ENCODE measurements around the gene GIMAP2.

GIMAP2 gene

GRCh38 chr7:150685219-150686029 lies at the start of gene GIMAP2:
Gene GIMAP2, plus strand, starts transcription at chr7:150685706. Its CDS starts 1,354 bp downstream, at chr7:150687060.
- Histone ChIP-seq H3K27ac (ENCODE audit: low read depth, low read length) (no peak within 1 kb of the TSS), H4K20me1 (ENCODE audit: low read depth, low read length) (no peaks in the 10 kb centered on the region), H3K79me2 (ENCODE audit: insufficient read depth, low read length) (no peaks in the 10 kb centered on the region), H3F3A (ENCODE audit: insufficient read depth) (no peaks in the 10 kb centered on the region), H3K4me2 (ENCODE audit: low read depth, low read length, poor library complexity, severe bottlenecking) (no peak within 1 kb of the TSS), H3K9me2 (replicated peaks; ENCODE audit: insufficient read depth, low read length) (no peaks in the 10 kb centered on the region), H3K4me3 (ENCODE audit: insufficient read depth, low read length, poor library complexity, severe bottlenecking) (no peak within 1 kb of the TSS), H3K36me3 (ENCODE audit: low read length) (no peaks in the 10 kb centered on the region), H3K27me3 (ENCODE audit: low read length) (no peaks in the 10 kb centered on the region), H2AFZ (ENCODE audit: low read depth, low read length, severe bottlenecking) (no peak within 1 kb of the TSS), H3K9ac (ENCODE audit: low read length) (no peak within 1 kb of the TSS), H3K9me3 (ENCODE audit: insufficient read depth, low read length) (no peaks in the 10 kb centered on the region)
- TF ChIP-seq EZH2phosphoT487 (conservative IDR thresholded peaks at IDR 0.05; ENCODE audit: low read length), result no peak
- TF ChIP-seq, protein P1, sequence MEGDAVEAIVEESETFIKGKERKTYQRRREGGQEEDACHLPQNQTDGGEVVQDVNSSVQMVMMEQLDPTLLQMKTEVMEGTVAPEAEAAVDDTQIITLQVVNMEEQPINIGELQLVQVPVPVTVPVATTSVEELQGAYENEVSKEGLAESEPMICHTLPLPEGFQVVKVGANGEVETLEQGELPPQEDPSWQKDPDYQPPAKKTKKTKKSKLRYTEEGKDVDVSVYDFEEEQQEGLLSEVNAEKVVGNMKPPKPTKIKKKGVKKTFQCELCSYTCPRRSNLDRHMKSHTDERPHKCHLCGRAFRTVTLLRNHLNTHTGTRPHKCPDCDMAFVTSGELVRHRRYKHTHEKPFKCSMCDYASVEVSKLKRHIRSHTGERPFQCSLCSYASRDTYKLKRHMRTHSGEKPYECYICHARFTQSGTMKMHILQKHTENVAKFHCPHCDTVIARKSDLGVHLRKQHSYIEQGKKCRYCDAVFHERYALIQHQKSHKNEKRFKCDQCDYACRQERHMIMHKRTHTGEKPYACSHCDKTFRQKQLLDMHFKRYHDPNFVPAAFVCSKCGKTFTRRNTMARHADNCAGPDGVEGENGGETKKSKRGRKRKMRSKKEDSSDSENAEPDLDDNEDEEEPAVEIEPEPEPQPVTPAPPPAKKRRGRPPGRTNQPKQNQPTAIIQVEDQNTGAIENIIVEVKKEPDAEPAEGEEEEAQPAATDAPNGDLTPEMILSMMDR (IDR thresholded peaks at IDR 0.05; ENCODE audit: insufficient read depth, low read length, poor library complexity, severe bottlenecking), result no peak

- Histone ChIP-seq H4K20me1 (ENCODE audit: low read depth, low read length) (no peaks in the 10 kb centered on the region), H3K27me3 (ENCODE audit: low read length) (no peaks in the 10 kb centered on the region), H3K27ac (ENCODE audit: low read depth, low read length) (no peak overlapping the region), H3K9me2 (replicated peaks; ENCODE audit: insufficient read depth, low read length) (no peaks in the 10 kb centered on the region), H3K36me3 (ENCODE audit: low read length) (no peaks in the 10 kb centered on the region), H3K4me3 (ENCODE audit: insufficient read depth, low read length, poor library complexity, severe bottlenecking) (no peak overlapping the region), H3K9me3 (ENCODE audit: insufficient read depth, low read length) (no peaks in the 10 kb centered on the region), H3K4me2 (ENCODE audit: low read depth, low read length, poor library complexity, severe bottlenecking) (no peak overlapping the region), H2AFZ (ENCODE audit: low read depth, low read length, severe bottlenecking) (no peak overlapping the region), H3K79me2 (ENCODE audit: insufficient read depth, low read length) (no peaks in the 10 kb centered on the region), H3F3A (ENCODE audit: insufficient read depth) (no peaks in the 10 kb centered on the region), H3K9ac (ENCODE audit: low read length) (no peak overlapping the region)
- TF ChIP-seq EZH2phosphoT487 (conservative IDR thresholded peaks at IDR 0.05; ENCODE audit: low read length), result no peak
- TF ChIP-seq, protein P1 (IDR thresholded peaks at IDR 0.05; ENCODE audit: insufficient read depth, low read length, poor library complexity, severe bottlenecking), result no peak
These were observed 43.7 kb upstream of the GIMAP2 start for GRCh38 chr7:150641854-150642253.

DNA sequence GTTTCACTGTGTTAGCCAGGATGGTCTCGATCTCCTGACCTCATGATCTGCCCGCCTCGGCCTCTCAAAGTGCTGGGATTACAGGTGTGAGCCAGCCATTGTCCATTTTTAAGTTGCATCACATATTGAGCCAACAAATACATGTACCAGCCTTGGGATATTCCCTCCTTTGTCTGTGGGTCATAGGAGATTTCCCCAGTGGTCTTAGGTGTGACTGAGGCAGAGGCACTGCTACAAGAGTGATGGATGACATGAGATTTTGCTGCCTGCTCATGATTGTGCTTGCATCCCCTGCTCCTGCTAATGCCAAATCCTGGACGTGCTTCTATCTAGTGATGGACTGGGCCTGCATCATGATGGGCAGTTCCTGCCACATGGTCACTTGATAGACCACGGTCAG lies 42.6 kb upstream of the GIMAP2 start:
- no peak overlapping the region for H3K27ac ChIP-seq (ENCODE audit: low read depth, low read length)
- no peaks in the 10 kb centered on the region for H4K20me1 ChIP-seq (ENCODE audit: low read depth, low read length)
- no peak overlapping the region for H3K4me2 ChIP-seq (ENCODE audit: low read depth, low read length, poor library complexity, severe bottlenecking)
- H3K9me3 ChIP-seq (ENCODE audit: insufficient read depth, low read length), result no peaks in the 10 kb centered on the region
- no peak overlapping the region for H3K4me3 ChIP-seq (ENCODE audit: insufficient read depth, low read length, poor library complexity, severe bottlenecking)
- no peaks in the 10 kb centered on the region for H3K27me3 ChIP-seq (ENCODE audit: low read length)
- TF ChIP-seq, protein P1 (IDR thresholded peaks at IDR 0.05; ENCODE audit: insufficient read depth, low read length, poor library complexity, severe bottlenecking), result no peak
- no peak for TF ChIP-seq EZH2phosphoT487 (conservative IDR thresholded peaks at IDR 0.05; ENCODE audit: low read length)
- no peaks in the 10 kb centered on the region for H3F3A ChIP-seq (ENCODE audit: insufficient read depth)
- no peaks in the 10 kb centered on the region for H3K79me2 ChIP-seq (ENCODE audit: insufficient read depth, low read length)
- no peaks in the 10 kb centered on the region for H3K9me2 ChIP-seq (replicated peaks; ENCODE audit: insufficient read depth, low read length)
- H2AFZ ChIP-seq (ENCODE audit: low read depth, low read length, severe bottlenecking), result no peak overlapping the region
- H3K36me3 ChIP-seq (ENCODE audit: low read length), result no peaks in the 10 kb centered on the region
- no peak overlapping the region for H3K9ac ChIP-seq (ENCODE audit: low read length)
